Inflammatory macrophage treated with lipopolysaccharide for 1 hour (primary cell): ENCODE results near the gene ZNF555.
"Not testable (repeated sequence)": the region's sequence is repeated elsewhere in the genome, so short reads cannot be mapped to it uniquely, and the experiment has no call there.

Experiments used
- DNase-seq, 2 donors: peaks; one replicate each; pipeline ENCODE4 v3.0.0-alpha.2; 2020 to 2022

The ZNF555 gene

DNA sequence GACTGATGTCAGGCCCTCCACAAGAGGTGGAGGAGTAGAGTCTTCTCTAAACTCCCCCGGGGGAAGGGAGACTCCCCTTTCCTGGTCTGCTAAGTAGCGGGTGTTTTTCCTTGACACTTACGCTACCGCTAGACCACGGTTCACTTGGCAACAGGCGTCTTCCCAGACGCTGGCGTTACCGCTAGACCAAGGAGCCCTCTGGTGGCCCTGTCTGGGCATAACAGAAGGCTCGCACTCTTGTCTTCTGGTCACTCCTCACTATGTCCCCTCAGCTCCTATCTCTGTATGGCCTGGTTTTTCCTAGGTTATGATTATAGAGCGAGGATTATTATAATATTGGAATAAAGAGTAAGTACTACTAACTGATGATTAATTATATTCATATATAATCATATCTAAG is 30.9 kb downstream of the ZNF555 start:
- peak in 1 of 2 donors; percentile 23 for DNase-seq

DNA sequence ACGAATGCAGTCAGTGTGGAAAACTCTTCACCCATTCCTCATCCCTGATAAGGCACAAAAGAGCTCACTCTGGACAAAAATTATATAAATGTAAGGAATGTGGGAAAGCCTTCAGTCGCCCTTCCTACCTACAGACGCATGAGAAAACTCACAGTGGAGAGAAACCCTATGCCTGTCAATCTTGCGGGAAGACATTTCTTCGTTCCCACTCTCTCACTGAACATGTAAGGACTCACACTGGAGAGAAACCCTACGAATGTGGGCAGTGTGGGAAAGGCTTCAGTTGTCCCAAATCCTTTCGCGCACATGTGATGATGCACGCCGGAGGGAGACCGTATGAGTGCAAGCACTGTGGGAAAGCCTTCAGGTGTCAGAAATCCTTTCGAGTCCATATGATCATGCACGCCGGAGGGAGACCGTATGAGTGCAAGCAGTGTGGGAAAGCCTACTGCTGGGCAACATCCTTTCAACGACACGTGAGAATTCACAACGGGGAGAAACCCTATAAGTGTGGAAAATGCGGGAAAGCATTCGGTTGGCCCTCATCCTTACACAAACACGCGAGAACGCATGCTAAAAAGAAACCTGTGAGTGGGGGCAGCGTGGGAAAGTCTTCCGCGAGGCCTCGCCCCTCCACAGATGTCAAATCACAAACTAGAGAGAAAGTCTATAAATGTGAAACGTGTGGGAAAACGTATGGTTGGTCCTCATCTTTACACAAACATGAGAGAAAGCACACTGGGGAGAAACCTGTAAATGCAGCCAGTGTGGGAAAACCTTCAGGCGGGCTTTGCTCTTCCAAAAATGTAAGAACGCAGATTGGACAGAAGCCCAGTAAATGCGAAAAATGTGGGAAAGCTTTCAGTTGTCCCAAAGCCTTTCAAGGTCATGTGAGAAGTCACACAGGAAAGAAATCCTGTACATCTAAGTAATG is 36.4 kb downstream of the ZNF555 start:
- no peak for DNase-seq

DNA sequence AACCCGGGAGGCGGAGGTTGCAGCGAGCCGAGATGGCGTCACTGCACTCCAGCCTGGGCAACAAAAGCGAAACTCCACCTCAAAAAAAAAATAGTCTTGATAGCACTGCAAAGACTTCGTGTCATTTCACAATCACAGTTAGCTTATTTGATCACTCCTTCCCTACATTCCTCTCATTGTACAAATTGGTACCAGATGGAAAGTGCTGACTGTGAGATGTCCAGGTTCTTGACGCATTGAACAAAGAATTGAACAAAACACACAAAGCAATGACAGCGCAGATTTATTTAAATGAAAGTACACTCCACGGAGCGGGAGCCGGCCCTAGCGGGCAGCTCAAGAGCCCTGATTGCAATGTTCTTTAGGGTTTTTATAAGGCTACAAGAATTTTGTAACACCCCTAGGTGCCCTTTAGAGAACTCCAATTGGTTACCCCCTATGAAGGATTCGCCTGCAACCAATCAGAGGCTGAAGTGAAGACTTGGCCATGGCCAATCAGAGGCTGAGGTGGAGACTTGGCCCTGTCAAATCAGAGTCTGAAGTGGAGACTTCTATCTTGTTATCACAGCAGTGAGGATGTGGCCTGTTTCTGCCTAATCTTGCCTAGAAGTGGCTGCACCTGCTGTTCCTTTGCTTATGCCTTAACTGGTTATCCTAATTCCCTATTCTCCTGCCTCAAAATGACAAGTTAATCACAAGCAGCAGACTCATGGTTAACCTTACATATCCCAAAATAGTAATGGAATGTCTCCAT is 42.6 kb downstream of the ZNF555 start:
- no peak for DNase-seq

DNA sequence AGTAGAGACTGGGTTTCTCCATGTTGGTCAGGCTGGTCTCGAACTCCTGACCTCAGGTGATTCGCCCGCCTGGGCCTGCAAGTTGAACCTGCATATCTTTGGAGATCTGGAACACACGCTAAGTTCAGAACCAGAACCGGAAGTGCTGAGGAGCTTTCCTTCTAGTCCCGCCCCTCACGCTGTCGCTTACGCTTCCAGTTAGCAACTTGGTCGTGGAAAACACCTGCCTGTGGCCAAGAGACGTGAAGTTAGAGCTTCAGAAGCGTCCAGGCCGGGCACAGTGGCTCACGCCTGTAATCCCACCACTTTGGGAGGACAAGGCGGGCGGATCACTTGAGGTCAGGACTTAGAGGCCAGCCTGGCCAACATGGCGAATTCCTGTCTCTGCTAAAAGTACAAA is 44.5 kb downstream of the ZNF555 start:
- DNase-seq: no peak

DNA sequence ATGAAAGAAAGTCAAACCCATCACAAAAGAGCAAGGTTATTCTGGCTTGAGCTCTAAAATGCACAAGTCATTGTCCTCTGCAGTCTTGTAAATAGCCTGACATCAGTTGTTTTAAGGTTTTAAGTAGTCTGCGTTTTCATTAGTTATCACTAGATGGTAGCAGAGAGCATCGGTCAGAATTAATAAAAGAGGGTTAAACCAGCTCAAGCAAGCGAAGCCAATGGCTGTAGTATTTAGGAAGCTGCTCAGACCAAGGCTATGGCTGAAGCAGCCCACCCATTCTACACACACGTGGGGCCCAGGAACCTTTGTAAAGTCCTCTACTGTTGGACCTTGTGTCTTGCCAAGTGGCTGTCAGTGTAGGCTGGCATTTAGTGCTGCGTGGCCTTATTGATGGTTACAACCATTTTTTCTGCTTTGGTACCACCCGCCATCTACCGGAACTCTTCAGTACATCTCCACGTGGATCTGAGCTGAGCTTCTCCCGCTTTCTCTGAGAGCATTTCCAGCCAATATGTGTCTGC is 46.2 kb downstream of the ZNF555 start:
- DNase-seq: peak; percentile 34 to 79

DNA sequence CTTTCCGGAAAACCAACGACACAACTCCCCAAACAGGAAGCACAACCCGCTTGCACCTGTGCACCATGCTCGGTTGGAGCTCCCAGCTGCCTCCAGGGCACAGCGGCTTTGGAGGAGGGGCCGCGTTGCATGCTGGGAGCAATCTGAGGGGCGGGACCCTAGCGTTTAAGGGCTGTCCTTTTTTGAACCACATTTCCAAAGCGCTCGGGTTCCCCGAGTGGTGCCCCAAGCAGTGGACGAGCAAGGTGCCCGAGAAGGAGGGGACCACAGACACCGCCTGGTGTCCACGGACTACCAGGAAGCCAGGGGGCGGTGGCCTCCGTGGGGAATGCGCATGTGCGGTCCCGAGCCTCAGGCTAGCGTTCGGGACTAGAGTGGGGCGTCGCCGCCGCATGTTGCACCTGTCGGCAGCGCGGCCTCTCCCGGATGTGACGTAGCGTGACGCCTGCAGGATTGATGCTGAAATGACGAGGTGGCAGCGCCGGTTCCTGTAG is 47.5 kb downstream of the ZNF555 start:
- no peak for DNase-seq

DNA sequence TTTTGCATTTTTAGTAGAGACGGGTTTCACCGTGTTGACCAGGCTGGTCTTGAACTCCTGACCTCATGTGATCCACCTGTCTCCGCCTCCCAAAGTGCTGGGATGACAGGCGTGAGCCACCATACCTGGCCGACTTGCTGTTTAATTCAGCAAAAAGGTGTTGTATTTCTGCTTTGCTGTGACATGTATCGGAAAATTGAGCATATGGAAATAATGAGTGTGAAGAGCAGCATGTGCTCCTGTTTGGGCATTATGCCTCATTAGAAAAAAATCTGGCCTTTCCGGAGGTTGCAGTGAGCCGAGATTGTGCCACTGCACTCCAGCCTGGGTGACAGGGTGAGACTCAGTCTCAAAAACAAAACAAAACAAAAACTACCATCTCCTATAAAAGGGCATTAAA is 49.3 kb downstream of the ZNF555 start:
- not testable (repeated sequence) for DNase-seq

DNA sequence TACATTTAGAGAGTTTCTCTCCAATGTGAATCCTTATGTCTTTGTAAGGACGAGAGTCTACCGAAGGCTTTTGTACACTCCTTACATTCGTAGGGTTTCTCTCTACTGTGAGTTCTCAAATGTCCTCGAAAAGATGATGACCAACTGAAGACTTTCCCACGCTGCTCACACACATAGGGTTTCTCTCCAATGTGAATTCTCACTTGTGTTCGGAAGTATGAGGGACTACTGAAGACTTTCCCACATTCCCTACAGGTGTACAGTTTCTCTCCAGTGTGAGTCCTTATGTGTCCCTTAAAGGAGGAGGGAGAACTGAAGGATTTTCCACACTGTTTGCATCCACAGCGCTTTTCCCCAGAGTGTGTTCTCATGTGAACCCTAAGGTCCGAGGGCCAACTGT is 55.4 kb downstream of the ZNF555 start:
- no peak for DNase-seq

DNA sequence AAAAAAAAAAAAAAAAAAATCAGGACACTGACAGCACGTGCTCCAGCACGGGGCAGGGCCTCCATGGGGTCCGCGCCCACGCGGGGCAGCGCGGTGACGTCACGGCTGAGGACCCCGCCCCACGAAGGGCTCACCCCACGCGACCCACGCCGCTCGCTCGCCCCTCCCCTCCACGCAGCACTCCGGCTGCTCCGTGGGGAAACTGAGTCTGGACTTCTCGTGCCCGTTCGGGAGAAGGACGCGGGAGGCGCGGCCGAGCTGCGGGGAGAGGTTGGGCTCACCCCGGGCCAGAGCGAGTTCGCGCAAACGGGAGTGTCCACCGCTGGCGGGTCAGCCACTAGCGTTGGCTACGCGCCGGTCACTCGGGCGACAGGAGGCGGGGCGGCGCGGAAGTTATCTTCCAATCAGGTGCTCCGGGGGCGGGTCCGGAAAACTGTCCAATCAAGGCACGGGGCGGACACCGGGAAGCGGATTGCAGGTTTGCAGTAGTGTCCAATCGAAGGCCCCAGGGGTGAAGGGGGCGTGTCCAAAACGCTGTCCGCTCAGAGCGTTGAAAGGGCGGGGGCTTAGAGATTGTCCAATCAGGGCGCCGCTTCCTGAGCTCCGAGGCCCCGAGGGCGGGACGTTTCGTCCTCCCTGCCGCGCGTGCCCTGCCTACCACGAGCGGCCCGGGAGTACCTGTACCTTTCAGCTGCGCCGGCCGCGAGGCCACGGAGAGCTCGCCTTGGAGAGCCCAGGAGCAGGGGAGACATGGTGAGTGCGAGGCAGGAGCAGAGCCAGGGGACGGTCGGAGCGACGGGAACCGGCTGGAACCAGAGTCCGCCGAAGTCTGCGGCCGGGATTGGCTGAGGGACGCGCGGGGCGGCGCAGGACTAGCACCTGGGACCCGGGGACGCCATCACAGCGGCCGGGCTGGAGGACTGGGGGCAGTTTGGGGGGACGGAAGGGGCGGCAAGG is 59.3 kb downstream of the ZNF555 start, which contains the start of gene ZNF57:
ZNF57 (plus strand) TSS at position 633 of the 957 bp plus-strand sequence; CDS start at position 751, 118 bp downstream.
- DNase-seq: peak; percentile 99

DNA sequence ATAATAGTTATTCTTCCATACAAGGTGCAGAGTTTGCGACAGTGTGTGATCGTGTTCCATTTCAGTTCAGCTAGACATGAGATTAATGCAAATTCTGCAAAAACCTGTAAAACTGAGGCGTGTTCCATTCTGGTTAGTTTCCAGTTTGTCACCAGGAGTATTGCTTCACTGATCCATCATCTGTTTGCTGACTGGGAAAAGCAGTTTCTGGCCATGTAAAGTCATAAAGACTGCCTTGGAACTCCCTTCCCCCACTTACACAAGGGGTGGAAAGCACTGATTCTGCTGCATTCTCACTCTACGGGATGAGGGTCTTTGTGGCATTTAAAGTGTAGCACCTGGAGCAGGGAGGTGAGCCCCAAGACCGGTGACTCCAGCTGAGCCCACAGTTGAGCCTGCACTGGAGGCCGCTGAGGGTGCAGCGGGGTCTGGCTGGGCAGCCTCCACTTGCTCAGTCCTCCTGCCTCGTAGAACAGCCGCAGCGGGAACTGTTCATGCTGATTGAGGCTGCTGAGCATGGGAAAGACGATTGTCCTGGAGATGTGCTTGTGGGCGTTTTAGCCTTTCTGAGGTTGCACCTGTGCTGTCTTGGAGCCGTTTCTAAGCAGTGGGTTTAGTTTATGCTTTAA is 61.4 kb downstream of the ZNF555 start:
- DNase-seq: no peak

DNA sequence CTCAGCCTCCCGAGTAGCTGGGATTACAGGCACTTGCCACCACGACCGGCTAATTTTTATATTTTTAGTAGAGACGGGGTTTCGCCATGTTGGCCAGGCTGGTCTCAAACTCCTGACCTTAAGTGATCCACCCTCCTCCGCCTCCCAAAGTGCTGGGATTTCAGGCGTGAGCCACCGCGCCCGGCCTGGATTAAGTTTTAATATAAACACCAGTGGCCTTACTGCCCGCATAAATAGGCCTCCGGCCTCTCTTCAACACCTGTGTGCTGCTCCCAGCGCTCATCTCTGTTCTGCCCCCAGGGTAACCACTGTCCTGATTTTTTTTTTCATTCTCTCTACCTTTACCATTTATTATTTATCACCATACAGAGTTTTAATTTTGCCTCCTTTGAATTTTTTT is 62.1 kb downstream of the ZNF555 start:
- not testable (repeated sequence) for DNase-seq

DNA sequence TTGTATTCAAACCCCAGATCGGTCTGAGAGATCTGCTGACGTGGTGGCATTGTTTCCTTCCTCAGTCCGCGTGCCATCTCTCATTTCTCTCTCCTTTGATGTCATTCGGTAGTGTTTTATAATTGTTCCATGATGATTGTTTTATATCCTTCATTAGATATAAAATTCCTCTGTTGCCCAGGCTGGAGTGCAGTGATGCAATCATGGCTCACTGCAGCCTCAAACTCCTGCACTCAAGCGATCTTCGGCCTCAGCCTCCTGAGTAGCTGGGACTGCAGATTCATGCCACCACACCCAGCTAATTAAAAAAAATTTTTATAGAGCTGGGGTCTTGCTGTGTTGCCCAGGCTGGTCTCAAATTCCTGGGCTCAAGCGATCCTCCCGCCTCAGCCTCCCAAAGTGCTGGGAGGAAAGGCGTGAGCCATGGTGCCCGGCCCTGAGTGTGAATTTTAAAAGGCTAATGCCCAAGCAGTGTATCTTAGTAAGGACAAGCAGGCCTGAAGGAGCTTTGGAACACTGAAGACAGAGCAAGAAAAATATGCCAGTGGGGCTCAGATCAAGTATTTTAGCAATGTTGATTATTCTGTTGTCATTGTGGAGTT is 64.7 kb downstream of the ZNF555 start:
- no peak for DNase-seq

DNA sequence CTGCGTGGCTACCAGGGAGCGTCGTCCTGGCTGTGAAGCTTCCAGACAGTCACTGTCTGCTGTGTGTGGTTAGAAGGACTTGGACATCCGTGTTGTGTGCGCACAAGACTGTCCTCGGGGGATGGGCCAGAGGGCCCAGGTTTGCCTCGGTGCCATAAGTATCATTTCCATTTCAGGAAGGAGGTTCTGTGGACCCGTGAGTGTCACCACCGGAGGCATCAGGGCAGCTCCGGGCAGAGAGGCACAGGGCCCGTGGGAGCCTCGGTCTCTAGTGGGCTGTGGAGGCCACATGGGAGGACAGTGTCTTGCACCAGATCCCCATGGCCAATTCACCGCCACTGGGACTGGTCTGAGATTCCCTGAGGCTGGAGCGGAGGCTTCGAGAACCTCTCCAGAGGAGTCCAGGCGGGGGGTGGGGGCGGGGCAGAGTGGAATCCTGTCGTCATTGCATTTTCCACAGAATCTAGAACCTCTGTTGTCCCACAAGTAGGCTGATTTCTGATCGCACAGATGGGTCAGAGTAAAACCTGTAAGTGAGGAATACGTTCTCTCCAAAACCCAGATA is 65.4 kb downstream of the ZNF555 start:
- no peak for DNase-seq
